ENCODE results near the gene GATA5.

Gene GATA5

DNA sequence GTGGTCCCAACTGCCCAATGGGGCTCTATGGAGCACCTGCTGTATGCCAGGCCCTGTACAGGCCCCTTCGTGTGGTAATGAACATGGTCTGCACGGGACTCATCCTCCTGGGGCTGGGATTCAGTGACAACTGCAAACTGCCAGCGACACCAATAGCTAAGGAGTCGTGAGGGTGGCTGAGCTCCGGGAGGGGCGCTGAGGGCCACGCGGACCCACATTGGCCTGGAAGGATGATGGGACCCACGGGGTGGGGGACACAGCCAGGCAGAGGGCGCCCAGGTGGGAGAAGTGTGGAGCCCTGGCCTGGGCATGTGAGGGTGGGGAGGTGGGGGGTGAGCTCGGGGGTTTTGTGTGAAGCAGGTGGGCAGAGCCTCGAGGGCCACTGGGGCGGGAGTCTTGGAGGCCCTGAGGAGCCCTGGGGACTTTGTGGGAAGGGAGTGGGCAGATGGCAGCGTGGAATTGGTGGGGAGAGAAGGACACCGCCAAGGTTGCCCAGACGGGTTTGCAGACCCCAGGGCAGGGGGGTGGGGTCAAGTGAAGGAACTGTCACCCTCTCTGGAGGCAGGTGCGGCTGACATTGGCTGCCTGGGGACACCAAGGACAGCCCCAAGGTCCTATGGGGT, 22.5 kb downstream of the GATA5 start:
- no peak for DNase-seq (ENCODE audit: low spot score)

DNA sequence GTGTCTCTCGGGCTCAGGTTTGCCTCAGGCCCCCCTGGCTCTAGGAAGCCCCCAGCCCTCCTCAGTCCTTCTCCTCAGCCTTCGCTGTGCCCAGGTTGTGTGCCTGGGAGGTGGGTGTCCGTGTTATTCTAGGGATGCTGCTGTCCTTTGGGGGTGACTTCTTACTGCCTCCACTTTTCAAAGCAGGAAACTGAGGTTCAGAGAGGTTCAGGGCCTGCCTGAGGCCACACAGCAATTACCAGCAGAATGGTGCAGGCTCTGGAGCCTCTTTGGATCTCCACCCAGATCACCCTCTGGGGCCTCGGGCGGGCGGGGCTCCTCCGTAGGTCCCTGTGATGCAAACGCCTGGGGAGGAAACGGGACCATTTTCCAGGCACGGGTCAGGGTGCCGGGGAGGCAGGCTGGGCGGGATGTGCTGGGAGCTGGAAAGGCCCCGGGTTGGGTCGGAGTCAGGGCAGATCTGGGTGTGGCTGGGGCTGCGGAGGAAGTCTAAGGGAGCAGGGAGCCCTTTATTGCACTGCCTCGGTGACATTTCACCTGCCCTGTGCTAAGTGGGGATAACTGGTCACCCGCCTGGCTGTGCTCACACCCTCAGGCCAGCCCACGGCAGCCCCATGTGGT, 23.2 kb downstream of the GATA5 start:
- no peak for DNase-seq (ENCODE audit: low spot score)

DNA sequence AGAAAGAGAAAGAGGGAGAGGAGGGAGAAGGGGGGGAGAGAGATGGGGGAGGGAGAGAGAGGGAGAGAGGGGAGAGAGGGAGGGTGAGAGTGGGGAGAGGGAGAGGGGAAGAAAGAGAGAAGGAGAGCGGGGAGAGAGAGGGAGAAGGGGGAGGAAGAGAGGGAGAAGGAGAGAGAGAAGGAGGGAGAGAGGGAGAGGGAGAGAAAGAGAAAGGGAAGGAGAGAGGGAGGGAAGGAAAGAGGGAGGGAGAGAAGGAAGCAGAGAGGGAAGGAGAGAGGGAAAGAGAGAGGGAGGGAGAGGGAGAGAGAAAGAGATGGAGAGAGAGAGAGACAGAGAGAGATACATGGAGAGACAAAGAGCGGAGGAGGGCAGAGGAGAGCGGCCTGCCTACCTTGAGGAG, 23.8 kb downstream of the GATA5 start:
- DNase-seq (ENCODE audit: low spot score): no peak

DNA sequence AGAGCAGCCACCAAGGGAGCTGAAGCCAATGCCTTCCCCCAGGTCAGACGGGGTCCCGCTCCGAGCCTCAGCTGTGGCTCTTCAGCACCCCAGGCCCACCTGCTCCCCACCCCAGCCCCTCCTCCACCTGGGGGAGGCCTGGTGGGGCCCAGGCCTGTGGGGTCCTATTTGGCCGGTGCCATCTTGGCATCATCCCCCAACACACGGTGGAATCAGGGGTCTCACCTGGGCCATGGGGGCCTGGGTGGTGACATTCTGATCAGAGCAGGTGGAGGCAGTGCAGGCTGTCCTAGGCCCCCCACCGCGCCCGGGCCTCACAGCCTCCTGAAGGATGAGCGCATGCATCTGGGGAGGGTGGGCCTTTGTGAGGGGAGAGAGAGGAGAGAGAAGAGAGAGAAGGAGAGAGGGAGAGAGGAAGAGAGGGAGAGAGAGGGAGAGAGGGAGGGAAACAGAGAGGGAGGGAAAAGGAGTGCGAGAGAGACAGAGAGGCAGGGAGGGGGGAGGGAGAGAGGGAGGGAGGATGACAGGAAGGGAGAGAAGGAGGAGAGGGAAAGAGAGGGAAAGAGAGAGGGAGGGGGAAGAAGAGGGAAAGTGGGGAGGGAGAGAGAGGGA, 24.5 kb downstream of the GATA5 start:
- no peak for DNase-seq (ENCODE audit: low spot score)

DNA sequence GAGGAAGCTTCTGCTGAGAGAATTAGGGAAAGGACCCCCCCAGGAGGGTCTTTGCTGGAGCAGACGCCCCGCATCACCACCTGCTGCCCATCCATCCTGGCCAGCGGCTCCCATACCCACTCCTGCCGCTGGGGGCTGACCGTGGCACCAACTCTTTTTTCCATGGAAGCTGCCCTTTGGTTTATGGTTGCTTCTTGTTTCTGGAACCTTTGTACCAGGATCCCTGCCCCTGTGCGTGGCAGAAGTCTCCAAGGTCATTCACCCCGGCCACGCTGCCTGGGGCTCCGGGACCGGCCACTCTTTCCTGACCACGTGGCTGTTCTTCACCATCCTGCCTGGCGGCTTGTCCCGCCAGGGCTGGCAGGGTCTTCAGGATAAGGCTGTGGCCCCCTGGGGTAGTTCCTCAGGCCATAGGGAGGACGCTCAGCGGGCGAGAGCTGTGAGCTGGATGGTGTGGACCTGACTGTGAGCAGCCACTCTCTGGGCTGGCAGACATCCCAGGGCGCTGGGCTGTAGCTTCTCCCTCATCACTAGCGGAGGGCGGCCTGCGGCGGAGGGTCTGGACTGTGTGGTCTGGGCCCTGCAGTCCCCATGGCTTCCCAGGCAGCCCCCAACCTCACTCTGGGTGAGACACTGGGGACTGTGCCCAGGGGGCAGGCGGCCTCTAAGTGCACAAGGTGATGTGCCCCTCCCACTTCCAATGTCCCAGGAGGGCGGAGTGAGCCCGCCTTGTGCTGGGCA, 25.7 kb downstream of the GATA5 start:
- DNase-seq (ENCODE audit: low spot score): no peak

DNA sequence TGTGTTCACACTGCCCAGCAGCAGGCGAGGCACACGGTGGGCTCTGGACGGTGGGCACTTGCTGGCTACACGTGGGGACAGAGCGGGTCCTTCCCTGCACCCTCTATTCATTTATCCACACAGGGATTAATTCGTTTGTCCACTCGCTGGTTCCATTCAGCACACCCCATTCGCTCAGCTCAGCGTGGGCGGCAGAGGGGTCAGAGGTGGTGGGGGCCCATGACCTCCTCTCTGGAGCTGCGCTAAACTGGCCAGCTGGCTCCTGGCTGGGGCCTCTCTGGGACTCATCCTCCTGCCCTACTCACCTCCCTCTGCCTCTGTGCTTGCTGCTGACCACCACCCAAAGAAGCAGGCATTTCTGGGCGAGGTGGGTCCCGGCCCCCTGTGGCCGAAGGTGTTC, 27.0 kb downstream of the GATA5 start:
- no peak for DNase-seq (ENCODE audit: low spot score)

DNA sequence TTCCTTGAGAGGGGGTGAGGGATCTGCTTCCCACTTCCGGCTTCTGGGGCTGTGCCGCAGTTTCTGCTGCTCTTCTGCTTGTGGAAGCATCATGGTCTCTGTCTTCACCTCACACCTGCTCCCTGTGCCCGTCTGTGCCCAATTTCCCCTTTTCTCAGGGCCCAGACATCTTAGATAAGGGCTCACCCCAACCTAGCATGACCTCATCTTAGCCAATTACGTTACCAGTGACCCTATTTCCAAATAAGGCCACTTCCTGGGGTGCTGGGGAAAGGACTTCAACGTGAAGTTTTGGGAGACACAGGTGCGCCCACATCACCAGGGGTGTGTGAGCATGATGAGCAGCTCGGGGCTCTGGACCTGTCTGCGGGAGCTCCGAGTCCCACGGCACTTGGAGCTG, 27.8 kb downstream of the GATA5 start:
- DNase-seq (ENCODE audit: low spot score): no peak

DNA sequence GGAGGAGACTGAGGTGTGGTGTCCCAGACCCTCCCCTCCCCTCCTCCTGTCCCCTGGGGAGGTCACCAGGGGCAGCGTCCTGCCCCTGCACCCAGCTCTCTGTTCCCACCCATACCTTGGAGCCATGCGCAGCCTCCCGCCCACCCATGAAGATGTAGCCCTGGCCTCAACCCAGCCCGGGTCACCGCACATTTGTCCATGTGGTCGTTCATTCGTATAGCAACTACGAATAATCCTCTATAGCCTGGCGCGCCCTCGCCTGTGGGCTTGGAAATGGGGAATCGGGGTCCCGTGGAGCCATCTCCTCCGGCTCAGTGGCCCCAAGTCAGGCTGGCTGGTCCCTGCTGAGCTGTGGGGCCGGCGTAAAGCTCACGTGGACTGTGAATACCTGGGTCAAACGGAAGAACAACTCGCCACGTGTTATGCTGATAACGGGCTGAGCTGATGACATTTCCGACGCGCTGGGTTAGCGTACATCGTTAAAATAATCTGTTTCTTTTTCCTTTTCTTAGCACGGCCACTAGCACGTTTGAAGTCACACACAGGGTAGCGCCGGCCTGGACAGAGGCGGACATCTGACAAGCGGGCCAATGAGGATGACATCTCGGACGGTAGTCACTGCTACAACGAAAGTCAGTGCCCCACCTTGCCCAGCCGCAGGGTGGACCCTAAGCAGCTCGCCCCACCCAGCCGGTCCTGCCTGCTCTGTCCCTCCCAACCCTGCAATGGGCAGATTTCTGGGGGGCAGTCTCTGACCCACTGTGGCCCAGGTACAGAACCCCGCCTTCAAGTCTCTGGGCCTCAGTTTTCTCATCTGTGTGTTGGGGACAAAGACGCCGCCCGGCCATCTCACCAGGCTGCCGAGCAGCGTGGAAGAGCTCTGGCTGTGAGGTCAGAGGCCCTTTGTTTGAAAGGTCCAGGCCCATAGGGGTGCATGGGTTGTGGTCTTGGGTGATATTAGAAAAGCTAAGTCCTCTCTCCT, 28.6 kb downstream of the GATA5 start:
- no peak for DNase-seq (ENCODE audit: low spot score)

DNA sequence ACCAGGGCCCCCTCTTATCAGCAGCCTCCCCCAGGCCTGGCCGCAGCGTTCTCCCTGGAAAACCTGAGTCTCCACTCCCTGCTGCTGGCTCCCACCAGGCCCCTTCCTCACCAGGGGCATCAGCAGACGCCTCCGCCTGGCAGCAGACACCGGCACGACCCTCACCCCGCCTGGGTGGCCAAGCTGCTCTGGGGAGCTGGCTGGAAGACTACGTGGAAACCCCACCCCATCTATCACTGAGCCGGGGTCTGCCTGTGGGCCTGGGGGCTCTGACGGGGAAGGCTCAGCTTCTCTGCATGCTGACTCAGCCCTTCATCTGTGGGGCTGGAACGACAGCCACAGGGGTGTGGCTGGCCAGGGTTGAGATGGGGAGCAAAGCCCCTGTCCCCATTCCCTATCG, 29.3 kb downstream of the GATA5 start:
- DNase-seq (ENCODE audit: low spot score): no peak

DNA sequence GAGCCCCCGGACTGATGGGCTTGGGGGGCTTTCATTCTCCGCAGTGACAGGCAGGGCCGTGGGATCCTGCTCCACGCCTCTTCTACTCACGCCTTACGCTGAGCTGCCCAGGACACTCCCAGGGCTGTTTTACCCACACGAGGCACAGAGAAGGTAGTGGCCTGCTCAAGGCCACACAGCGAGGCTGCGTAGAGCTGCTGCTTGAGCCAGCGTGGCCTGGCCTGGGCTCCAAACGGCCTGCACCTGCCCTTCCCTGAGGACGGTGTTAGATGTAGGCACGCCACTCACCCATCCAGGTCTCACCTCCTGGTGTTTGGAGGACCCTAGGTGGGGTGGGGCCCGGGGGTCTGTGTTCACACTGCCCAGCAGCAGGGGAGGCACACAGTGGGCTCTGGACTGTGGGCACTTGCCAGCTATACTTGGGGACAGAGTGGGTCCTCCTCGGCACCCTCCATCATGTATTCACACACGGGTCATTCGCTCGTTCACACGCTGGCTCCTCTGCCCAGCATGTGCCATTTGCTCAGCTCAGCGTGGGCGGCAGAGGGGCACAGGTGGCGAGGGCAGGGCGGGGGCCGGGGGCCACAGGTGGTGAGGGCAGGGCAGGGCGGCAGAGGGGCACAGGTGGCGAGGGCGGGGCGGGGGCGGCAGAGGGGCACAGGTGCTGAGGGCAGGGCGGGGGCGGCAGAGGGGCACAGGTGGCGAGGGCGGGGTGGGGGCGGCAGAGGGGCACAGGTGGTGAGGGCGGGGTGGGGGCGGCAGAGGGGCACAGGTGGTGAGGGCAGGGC, 30.0 kb downstream of the GATA5 start:
- DNase-seq (ENCODE audit: low spot score): no peak

DNA sequence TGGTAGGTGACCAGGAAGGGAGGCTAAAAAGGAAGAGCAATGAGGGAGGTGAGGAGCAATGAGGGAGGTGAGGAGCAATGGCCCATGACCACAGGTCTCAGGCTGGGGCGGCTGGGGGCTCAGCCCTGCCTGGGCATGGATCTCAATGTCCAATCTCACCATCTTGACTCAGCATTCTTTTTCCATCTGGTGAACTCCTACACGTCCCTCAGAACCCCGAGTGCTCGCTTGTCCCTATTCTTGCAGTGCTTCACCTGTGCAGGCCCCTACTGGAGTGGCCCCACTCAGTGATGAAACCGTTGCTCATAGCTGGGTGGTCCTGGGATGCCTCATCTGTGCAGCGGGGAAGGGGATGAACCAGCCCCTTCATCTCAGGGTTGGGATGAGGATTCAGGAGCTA, 31.5 kb downstream of the GATA5 start:
- no peak for DNase-seq (ENCODE audit: low spot score)

DNA sequence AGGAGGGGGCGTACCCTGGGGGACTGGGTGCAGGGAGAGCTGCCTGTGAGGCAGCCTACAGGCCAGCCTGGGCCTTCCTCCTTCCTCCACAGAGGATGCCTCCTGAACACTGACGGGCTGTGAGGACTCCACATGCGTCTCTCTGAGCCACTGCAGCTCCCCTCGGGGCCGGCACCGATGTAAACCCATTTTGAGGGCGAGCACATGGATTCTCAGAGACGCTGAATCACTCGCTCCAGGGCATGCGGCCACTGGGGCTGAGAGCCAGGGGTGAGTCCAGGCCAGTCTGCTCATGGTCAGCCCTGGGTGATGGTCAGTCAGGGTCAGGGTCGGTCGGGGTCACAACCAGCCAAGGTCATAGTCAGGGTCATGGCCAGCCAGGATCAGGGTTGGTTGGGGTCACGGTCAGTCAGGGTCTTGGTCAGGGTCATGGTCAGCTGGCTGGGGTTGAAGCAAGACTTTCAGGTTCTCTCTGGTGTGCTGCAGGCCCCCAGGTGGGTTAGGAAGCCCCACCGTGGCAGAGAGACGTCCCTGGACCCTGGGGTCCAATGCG, 33.7 kb downstream of the GATA5 start:
- DNase-seq (ENCODE audit: low spot score): no peak

DNA sequence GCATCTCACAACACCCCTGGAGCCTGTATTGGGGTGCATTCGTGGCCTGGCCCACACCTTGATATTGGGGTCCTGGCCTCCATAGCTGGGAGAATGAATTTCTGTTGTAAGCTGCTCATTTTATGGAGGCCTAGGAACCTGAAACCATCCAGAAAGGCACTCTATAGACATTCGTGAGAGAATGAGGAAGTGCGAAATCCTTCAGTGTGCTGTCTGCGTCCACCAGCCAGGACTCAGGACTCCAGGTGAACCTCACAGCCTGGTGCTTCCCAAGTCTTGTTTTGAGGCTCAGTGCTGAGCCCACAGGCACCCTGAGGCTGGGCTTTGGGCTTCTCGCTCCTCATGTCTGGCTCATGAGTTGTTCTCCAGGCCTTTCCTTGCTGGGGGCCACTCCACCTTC, 36.6 kb downstream of the GATA5 start:
- no peak for DNase-seq (ENCODE audit: low spot score)

DNA sequence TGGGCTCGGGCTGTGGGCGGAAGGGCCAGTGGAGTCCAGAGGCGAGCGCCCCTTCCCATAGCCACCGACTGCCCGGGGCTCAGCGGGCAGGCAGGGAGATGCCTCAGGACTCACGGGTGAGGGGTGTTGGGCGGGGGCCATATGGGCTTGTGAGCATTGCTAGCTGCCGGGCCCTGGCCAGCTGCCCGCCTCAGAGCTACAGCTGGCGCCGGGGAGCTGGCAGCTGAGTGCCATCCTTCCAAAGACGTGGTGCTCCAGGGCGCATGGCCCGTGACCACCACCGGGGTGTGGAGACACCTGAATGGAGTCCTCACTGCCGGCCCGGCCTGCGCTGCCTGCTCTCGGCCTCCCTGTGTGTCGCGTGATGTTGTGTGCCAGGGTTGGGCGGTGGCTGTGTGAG, 37.9 kb downstream of the GATA5 start:
- no peak for DNase-seq (ENCODE audit: low spot score)

DNA sequence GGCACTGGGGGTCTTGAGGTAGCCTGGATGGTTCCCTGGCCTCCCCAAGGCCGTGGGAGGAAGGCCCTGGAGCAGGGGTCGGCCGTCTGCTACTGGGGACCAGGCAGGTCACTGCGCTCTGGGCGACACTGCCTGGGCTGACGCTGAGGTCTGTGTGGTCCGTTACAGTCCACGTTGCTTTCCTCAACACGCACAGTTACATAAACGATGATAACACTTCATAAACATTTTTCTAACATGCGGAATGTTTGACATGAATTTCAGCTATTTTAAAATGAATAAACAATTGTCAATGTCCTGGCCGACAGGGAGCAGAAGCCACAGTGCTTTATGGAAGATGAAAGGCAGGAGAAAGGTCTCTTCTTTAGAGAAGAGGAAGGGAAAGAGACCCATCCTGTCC, 38.3 kb downstream of the GATA5 start:
- no peak for DNase-seq (ENCODE audit: low spot score)

DNA sequence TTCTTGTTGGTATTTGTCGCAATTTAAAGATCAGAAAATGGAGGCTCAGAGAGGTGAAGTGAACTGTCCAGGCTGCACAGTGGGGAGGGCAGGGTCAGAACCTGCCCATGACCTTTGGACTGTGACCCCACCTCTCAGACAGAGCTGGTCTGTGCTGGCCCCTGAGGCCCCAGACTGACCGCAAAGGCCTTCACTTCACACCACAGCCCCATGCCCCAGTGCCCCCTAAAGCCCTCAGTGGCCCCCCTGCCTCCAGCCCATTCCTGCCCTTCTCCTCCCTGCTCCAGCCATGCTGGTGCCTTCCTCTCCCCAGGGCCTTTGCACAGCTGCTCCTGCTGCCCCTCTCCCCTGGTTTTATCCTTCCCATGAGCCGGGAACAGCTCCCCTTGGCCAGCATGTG, 39.1 kb downstream of the GATA5 start:
- DNase-seq (ENCODE audit: low spot score): no peak

DNA sequence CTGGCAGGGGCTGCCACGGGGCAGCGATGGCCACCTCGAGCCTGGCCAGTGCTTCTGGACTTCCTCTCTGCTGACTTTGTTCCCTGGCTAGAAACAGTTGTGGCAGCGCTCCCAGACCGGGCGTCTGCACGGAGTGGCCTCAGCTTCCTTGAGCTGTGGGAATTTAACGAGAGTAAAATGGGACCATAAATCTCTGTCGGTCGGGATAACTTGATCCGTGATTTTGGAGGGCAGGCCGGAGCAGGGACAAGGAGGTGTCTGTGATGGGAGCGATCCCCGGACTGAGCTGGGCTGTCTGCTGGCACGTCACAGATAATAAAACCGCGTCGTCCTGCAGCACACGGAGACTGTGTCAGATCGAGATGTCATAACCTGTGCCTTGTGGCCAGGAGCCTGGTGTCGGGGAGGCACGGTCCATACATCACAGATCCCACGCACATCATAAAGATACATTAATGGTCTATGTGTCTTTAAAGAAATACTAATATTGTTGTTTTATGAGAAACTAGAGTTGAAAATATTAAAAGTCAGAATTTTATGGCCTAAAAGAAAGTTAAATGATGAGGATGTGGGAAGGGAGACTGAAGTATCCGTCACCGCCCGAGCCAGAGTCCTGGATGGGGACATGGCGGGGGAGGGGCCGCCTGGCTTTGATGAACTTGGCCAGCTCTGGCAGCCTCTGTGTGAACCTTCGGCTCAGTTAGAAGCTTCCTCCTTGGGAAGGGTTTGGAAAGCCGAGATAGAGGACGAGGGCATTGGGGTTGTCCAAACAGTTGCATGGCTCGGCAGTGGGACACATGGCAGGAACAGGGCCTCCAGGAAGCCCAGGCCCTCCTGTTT, 41.9 kb downstream of the GATA5 start:
- DNase-seq (ENCODE audit: low spot score): no peak

DNA sequence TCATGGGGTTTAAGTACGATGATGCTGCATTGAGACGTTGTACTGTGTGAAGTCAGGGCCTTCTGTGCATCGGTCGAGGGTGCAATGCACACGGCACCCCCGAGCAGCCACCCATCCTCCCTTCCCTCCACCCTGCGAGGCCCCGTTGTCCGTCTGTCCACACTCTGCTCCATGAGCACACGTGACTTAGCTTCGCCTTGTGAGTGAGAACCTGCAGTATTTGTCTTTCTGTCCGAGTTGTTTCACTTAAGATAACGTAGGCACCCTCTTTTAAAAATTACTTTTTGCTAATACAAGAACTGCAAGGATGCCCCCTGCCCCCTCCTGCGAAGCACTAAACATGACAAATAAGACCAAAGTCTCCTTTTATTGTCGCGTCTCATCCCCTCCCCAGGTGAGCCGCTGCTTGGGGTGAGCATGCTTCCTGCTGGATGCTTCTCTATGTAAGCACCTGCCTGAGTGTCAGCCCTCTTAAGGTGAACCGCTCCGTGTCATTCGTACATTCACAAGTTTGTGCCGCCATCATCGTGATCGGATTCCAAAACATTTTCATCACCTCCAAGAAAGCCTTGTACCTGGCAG, 44.8 kb downstream of the GATA5 start:
- DNase-seq (ENCODE audit: low spot score): no peak

DNA sequence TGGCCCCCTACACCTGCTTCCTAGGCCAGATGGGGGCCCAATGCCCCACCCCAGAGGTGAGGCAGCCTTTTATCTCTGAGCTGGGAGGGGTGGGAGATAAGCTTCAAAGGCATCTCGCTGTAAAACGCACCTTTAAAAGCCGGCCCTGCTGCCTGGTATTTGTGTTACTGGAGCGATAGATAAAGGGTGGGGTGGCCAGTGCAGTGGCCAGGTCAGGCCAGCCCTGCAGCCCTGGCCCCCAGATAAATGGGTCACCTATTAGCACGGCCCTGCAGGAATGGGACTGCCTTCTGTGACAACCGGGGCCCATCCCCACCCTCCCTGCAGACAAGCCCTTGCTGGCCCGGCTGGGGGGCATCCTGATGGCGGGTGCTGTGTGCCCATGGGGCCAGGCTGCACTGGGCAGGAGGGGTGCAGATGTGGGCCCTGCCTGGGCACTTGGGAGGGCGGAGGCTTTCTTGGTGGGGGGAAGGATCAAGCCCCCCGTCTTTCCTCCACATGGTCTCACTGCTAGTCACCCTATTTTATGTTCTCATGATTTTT, 45.4 kb downstream of the GATA5 start:
- no peak for DNase-seq (ENCODE audit: low spot score)

Data from hematopoietic multipotent progenitor cell treated with erythropoietin and hydrocortisone succinate and interleukin-3 and kit ligand, for 17 days (in vitro differentiated cells).